Activated CD8-positive, alpha-beta memory T cell treated with anti-CD3 and anti-CD28 coated beads, Interleukin-2, amount 50 U/mL, for 48 hours (primary cell): ENCODE data around the gene FUT2.
"Not testable (repeated sequence)": the region's sequence is repeated elsewhere in the genome, so short reads cannot be mapped to it uniquely, and the experiment has no call there.

Experiments used
- DNase-seq: peaks from one replicate; pipeline ENCODE4 v3.0.0-alpha.2; 2020

FUT2 gene

DNA sequence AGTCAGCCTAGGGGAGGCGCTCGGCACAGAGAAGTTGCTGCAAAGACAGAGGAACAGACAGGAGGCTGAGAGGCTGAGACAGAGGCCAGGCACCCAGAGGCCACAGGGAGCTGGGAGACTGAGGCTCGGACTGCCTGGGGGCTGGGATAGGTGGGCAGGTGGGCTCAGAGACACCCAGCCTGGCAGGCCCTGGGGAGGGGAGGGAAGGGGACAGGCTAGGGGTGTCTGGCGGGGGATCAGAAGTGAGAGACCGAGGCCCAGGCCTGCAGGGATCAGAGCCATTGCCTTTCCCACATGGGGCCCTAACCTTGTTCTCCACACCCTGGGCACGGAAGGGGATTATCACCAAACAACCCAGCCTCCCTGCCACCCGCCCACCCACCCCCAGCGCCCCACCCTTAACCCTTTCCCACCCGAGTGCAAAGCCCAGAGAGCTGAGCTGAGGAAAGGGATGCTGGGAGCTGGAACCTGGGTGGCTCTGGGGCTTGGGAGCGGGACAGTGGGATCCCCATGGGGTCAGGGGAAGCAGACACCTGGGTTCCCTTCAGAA, 24.2 kb upstream of the FUT2 start:
- DNase-seq, result no peak

DNA sequence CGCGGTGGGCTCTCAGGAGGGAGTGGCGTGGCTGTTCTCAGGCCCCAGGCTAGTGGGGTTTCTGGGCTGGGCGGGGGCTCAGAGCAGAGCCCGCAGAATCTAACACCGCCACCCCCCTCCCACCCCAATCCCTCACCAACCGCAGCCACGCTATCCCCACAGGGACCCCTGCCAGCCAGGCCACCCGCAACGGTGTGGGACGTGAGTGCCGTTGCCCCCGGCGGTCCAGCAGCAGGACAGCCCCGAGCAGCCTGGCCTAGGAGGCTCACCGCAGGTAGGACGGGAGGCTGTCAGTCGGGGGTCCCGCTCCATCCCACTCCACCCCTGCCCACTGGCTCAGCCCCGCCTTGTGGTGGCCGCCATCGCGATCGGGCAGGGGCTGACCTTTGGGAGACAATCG, 22.8 kb upstream of the FUT2 start, which contains the start of gene NTN5:
Gene NTN5, minus strand, starts transcription at position 24 of the 400 bp plus-strand sequence. CDS start 2,031 bp downstream, outside the sequence.
- DNase-seq, result no peak

DNA sequence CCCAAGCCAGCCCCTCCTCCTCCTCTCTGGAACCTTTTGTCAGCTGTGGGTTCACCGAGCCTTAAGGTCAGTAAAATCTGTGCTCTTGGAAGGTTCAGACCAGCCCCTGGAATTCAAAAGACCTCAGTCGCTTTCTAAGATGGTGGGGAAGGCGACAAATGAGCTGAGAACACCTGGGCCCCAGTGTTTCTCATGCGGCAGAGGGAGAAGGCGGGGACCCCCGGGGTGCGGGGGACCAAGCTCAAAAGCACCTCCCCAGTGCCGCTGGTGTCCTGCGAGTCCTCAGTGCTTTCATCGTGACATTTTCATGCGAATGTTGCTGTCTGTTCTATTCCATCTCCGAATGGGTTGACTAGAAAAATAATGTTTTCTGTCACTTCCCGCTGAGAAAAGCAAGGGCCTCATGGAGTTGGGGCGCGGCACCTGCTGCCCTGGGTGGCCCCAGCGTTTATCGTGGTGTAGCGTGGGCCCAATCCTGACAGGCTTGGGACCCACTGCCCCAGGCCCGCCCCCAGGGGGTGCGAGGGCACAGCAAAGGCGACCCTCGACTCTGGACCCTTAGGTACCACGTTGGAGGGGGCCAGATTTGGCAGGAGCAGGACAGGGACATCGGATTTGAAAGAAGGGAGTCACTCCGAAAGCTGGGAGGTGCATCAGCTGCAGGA, 22.2 kb upstream of the FUT2 start:
- no peak for DNase-seq

DNA sequence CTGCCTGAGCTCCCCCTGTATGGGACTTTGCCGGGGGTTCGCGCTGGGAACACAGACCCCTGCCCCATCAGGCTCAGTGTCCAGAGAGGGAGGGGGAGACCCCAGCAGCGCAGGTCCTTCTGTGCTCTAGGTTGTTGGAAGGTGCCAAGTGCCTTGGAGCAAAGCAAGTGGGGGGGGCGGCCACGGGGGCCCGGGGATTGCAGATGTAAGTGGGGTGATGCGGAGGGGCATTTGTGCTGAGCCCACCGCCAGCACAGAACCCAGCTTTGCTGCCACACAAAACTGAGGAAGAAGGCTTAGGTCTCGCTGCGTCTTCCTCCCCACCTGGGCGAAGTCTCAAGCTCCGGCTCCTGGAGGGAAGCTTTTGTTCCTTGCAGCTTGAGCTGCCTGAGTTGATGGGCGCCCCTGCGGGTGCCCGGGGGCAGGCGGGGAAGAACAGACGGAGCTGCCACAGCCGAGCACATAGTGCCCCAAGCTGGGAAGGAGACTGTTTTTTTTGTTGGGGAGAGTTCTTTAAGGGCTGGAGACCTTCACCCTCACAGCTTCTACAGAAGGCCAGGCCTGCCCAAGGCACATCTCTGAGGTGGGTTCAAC, 21.5 kb upstream of the FUT2 start:
- DNase-seq, result no peak

DNA sequence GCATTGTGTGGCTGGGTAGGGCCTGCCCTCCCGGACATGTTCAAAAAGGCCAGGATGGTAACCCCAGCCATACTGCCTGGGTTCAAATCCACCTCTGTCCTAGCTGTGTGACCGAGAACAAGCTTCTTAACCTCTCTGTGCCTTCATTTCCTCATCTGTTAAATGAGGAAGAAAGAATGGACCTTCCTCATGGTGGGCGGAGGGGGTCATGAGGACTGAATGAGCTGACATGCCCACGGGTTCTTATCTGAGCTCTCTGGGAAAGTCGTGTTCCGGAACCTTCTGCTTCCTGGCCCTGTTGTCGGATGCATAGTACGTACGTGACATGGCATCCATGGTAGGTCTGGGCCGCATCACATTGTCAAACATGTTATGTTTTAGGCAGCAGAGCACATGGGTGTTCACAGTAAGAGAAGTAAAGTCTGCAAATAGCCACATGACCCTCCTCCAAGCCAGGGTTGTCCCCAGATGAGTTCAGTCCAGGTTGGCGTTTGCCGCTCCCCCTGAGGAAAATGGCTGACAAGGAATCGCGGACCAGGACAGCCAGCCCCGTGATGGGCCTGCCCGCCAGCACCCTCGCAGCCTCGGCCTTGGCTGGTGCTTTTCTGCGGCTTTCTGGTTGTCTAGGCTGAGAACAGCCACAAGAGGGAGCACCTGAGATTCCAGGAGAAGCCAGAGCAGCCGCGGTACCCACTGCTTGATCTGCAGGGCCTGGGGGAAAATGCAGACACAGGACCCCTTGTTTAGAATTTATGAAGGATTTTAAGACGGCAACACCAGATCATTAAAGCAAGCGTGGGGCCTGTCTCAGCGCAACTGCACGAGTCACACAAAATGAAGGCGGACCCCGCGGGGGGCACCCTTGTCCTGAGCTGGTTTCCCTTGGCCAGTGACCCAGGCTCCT, 20.6 kb upstream of the FUT2 start:
- DNase-seq, result peak; percentile 86

DNA sequence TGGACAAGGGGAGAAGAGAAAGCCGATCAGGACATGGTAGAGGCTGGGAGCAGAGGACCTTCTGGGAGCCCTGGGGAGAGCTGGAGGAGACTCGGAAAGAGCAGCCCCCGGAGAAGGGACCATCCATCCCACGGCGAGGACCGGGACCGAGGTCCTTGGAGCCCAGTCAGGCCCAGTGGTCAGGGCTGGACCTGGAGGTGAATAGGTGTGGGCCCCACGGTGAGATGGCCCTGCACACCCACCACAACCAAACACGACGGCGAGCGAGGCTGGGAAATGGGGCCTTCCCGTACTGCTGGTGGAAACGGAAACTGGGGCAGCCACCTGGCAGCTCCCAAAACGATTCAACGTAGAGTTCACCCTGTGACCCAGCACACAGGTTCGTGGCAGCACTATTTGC, 19.3 kb upstream of the FUT2 start:
- no peak for DNase-seq

DNA sequence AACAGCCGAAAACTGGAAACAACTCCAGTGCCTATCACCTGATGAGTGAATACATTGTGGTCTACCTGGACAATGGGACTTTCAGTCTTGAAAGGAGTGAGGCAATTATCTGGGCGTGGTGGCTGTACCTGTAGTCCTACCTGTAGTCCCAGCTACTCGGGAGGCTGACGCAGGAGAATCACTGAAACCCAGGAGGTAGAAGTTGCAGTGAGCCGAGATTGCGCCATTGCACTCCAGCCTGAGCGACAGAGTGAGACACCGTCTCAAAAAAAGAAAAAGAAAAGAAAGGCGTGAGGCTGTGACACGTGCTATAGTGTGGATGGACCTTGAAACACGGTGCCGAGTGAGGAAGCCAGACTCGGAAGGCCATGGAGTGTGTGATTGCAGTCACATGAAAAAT, 18.9 kb upstream of the FUT2 start:
- DNase-seq, result no peak

DNA sequence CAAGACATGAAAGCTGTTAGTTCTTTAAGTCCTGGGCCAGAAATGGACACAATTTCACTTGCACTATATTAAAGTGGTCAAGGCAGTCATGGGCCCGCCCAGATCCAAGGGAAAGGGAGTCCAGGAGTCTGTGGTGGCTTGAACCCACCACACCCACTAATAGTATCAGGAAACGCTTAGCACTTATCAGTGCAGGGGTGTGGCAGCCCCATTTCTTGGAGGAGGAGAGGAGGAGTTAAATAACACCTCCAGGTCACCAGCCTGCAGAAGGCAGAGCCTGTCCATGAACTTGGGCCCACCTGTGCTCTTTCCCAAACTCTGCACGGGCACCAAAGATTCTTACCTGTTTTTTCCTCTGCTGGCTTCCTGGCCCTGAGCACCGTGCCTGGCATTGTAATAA, 17.6 kb upstream of the FUT2 start:
- DNase-seq, result no peak

DNA sequence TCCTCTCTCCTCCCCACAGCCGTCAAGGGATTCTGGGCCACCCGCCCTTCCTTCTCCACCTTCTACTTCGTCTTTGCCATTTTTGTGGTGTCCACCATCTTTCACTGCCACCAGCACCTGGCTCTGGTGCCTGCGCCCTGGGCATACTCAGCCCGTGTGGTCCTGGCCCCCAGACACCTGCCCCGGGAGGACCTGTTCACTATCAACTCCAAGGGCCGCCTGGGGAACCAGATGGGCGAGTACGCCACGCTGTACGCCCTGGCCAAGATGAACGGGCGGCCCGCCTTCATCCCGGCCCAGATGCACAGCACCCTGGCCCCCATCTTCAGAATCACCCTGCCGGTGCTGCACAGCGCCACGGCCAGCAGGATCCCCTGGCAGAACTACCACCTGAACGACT, 15.8 kb upstream of the FUT2 start:
- not testable (repeated sequence) for DNase-seq

DNA sequence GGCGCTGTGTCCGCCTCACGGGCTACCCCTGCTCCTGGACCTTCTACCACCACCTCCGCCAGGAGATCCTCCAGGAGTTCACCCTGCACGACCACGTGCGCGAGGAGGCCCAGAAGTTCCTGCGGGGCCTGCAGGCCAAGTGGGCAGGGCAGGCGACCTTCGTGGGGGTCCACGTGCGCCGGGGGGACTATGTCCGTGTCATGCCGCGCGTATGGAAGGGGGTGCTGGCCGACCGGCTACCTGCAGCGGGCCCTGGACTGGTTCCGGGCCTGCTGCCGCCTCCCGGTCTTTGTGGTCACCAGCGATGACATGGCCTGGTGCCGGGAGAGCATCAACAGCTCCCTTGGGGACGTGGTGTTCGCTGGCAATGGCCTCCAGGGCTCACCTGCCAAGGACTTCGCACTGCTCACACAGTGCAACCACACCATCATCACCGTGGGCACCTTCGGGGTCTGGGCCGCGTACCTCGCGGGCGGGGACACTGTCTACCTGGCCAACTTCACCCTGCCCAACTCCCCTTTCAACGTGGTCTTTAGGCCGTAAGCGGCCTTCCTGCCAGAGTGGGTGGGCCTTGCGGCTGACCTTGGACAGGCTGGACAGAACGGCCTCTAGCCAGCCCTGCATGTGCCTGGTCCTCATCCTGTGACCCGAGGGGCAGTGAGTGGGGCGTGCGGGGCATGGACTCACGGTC, 15.2 kb upstream of the FUT2 start:
- no peak for DNase-seq

DNA sequence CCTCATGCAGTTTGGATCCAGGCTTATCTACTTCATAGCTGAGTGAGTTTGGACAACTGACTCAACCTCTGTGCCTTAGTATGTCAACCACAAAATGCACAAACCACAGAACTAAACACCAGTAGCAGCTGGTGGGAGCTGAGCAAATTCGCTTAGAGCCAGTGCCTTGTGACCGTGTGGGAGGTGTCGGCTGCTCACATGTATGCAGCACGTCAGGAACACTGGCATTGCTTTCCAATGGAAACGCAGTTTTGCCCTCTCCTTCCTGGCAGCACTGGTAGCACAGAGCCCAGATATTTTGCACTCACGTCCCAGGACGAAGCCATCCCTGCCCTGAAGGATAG, 14.7 kb upstream of the FUT2 start:
- no peak for DNase-seq

DNA sequence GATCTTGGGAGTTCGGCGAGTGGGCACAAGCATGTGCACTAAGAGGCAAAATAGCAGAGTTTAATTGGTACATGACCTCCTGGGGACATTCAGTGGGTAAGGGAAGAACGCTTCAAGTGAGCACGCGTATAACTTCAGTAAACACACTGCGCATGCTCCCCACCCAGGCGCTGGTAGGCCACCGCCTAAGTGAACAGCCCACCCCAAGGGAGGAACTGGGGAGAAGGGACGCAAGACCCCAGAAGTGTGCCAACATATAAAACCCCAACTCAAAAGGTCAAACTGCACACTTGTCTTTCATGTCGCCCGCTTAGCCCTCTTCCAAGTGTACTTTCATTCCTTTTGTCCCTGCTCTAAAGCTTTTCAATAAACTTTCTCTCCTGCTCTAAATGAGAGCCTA, 12.4 kb upstream of the FUT2 start:
- peak; percentile 62 for DNase-seq

DNA sequence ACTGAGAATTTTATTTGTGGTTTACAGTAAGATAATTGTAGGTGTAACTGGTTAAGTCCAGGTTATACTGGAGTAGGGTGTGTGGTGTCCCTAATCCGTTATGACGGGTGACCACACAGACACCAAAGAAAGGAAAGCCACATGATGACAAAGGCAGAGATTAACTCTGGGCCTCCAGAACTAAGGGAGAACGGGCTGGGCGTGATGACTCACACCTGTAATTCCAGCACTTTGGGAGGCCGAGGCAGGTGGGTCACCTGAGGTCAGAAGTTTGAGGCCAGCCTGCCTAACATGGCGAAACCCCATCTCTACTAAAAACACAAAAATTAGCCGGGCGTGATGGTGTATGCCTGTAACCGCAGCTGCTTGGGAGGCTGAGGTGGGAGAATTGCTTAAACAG, 10.2 kb upstream of the FUT2 start:
- DNase-seq, result no peak

DNA sequence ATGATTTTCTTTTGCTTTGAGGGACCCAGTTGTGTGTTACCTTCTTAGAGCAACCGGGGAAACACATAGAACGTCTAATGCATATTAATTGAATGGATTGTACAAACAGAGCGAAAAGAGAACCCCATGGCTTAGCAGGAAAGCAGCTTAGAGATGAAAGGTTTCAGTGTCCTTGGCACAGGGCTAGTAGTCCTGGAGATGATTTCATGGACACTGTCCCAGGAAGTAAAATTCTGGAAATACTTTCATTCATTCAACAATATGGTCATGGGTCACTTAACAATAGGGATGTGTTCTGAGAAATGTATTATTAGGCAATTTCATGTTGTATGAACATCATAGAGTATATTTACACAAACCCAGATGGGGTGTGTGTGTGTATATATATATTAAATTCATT, 9.7 kb upstream of the FUT2 start:
- no peak for DNase-seq

DNA sequence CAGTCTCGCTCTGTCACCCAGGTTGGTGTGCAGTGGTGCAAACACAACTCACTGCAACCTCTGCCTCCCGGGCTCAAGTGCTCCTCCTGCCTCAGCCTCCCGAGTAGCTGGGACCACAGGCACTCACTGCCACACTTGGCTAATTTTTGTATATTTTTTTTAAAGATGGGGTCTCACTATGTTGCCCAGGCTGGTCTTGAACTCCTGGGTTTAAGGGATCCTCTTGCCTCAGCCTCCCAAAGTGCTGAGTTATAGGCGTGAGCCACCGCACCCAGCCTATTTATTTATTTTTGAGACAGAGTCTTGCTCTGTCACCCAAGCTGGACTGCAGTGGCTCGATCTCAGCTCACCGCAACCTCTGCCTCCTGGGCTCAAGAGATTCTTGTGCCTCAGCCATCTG, 9.1 kb upstream of the FUT2 start:
- not testable (repeated sequence) for DNase-seq

DNA sequence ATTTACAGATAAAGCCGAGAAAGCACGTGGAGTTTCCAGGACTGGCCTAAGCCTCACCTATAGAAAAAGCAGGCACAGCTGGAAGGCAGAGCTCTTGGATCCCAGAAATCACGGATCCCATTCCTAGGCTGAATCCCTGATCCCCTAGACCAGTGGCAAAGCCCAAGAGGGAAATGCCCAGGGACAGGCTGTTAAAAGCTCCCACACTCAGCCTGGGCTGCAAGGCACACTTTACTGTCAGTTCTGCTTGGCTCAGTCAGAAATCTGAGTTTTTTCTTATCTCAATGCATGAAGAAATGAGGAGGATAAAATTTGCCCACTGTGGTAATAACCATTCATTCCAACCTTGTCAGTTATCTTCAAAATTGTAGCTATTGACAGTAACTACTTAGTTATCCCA, 8.0 kb upstream of the FUT2 start:
- DNase-seq, result no peak

DNA sequence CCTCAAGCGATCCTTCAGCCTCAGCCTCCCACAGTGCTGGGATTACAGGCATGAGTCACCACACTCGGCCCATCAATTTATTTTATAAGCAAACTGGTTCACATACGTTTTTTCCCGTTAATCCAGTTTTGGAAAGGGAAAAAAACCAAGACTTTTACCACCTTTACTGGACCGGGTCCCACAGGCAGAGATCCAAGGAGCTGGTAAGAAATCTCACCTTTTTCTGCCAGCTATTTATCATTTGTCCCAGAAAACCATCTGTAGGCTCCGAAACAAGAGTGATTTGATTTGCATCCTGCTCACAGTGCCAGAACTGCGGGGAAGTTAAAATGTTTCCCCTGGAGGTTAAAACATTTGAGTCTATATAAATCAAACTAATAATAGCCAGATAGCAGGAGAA, 6.3 kb upstream of the FUT2 start:
- no peak for DNase-seq

DNA sequence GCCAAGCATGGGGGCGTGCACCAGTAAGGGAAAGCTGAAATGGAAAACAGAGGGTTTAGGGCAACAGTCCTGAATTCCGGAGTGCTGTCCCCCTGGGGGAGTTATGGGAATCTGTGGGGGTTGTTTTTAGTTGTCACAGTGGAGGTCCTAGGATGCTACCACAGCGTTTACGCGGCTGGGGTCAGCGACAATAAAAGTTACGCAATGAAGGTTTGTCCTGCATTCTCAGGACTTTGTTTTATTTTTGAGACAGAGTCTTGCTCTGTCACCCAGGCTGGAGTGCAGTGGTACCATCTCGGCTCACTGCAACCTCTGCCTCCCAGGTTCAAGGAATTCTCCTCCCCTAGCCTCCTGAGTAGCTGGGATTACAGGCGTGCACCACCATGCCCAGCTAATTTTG, 2.1 kb upstream of the FUT2 start:
- DNase-seq, result not testable (repeated sequence)

DNA sequence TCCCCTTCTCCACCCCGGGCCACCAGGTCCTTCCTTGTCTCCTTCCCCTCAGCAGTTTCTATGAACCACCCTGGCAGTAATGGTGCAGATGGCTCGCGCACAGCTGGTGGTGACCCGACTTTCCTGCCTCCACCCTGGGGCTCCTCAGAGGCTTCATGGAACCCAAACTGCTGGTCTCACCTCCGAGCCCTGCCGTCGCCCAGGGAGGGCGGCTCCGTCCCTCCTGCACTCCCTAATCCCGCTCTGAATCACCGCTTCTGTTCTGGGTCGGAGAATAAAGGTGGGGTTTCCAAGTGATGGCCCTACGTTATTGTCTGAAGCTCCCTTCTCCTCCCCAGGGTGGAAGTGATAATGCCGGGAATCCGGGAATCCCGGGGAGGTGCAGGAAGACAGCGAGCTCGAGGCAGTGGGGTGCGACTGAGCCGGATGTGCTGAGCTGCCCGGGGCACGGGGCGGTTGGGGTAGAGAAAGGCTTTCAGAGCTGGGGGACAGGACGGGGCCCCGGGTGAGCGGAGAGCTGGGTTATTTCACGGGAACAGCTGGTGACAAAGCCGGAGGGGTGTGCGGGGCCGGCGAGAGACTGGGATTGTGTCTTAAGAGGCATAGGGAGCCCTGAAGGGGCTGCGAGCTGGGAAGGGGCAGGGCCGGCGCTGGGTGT, 711 bp downstream of the FUT2 start:
- no peak for DNase-seq

DNA sequence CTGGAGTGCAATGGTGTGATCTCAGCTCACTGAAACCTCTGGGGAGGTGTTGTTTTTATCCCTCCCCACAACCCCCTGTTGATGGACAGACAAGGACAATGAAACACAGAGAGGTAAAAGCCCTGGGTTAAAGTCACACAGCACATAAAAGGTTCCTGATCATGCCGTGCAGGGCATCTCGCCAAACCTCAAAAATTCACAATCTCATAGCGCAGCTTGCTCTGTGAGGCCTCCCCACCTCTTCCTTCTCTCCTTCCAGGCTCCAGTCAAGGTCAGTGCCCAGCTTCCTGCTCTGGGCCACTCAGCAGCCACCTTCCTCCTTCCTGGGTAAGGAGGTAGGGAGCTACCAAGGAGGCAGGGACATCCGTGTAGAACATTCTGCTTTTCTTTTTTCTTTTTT, 2.3 kb downstream of the FUT2 start:
- DNase-seq, result no peak

DNA sequence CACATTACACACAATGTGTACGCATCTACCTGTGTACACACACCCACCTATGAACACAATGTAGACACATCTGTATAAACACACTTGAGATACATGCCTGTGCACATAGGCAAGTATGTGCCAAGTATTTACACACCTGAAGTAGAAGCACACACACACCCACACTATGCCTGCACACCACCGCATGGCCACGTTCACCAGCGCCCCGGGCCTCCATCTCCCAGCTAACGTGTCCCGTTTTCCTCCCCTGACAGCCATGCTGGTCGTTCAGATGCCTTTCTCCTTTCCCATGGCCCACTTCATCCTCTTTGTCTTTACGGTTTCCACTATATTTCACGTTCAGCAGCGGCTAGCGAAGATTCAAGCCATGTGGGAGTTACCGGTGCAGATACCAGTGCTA, 6.9 kb downstream of the FUT2 start:
- DNase-seq, result no peak

DNA sequence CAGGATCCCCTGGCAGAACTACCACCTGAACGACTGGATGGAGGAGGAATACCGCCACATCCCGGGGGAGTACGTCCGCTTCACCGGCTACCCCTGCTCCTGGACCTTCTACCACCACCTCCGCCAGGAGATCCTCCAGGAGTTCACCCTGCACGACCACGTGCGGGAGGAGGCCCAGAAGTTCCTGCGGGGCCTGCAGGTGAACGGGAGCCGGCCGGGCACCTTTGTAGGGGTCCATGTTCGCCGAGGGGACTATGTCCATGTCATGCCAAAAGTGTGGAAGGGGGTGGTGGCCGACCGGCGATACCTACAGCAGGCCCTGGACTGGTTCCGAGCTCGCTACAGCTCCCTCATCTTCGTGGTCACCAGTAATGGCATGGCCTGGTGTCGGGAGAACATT, 7.5 kb downstream of the FUT2 start:
- no peak for DNase-seq

DNA sequence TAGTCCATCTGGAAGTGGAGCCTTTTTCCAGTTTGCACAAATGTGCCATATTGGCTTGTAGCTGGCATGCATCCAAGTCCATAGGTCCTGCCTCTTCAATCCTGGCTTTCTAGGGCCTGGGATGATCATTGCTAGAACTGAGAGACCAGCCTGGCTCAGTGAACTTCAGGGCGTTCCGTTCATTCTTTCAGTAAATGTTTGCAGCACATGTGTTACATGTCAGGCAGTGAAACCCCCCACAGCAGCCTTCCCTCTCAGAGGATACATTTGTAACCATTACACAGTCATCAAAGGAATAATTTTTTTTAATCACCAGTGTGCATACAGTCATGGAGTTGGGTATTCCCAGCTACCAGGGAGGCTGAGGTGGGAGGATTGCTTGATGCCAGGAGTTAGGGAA, 9.7 kb downstream of the FUT2 start:
- DNase-seq, result no peak
